ENCODE results near the gene FDXACB1.

DNA sequence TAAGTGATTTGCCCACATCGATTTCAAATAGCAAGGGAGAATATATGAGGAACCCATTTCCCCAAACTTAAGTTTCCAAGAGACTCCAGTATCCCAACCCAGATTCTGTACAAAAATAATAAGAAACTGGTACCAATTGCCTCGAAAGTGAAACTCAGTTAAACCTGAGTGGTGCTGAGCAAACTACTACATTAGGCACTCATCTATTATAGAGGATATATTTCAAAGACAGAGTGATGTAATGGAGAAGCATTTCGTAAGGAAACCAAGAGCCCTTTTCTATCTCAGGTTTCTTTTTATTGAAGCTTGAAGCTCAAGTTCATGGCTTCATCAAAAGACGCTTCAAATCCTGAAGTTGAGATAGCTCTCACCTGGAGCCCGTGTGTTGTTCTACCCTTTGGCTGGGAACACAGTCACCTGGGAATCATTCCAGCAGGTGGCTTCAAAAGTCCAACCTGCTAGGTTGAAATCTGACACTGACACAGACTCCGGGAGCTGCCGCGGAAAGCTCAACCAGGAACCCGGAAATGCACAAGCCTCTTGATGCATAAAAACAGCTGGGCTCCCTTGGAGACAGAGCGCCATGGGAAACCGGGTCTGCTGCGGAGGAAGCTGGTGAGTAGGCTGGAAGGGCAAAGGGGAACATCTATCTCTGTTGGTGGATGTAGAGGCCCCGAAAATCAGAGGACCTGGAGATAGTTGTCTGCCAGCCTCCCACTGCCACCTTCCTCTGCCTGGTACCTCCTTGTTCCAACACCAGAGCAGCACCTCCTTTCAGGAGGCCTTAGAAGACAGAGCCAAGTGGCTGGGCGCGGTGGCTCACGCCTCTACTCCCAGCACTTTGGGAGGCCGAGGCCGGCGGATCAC is 39.7 kb upstream of the FDXACB1 start, which contains the start of gene C11orf52:
- TF ChIP-seq, protein P1, sequence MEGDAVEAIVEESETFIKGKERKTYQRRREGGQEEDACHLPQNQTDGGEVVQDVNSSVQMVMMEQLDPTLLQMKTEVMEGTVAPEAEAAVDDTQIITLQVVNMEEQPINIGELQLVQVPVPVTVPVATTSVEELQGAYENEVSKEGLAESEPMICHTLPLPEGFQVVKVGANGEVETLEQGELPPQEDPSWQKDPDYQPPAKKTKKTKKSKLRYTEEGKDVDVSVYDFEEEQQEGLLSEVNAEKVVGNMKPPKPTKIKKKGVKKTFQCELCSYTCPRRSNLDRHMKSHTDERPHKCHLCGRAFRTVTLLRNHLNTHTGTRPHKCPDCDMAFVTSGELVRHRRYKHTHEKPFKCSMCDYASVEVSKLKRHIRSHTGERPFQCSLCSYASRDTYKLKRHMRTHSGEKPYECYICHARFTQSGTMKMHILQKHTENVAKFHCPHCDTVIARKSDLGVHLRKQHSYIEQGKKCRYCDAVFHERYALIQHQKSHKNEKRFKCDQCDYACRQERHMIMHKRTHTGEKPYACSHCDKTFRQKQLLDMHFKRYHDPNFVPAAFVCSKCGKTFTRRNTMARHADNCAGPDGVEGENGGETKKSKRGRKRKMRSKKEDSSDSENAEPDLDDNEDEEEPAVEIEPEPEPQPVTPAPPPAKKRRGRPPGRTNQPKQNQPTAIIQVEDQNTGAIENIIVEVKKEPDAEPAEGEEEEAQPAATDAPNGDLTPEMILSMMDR (IDR thresholded peaks at IDR 0.05), result no peak
- TF ChIP-seq POLR2AphosphoS5 (IDR thresholded peaks at IDR 0.05), result no peak
- no peak for TF ChIP-seq POLR2A (IDR thresholded peaks at IDR 0.05)
- TF ChIP-seq EP300 (IDR thresholded peaks at IDR 0.05), result no peak

Measured in suprapubic skin (tissue), 4 donors.